ENCODE measurements around the gene DMTF1.

DMTF1 gene

GRCh38 chr7:87179180-87179579 is 26.9 kb downstream of the DMTF1 start:
- no peak overlapping the region for H3K27ac ChIP-seq (ENCODE audit: extremely low read depth, low read depth, low read length)
- peaks cover 58 to 78% of the 10 kb centered on the region in 2 experiments for H3K36me3 ChIP-seq (ENCODE audit: control insufficient read depth in 2 of 2, insufficient read depth in 1 of 2, low read length in 2 of 2)
- ChIA-PET POLR2A (no interaction called here), CTCF (no interaction called here)
- TF ChIP-seq ZSCAN18 (tag by site-specific recombination; IDR thresholded peaks at IDR 0.05) (no peak), ZNF112 (tag by site-specific recombination; IDR thresholded peaks at IDR 0.05) (no peak), ZNF561 (tag by site-specific recombination; IDR thresholded peaks at IDR 0.05; ENCODE audit: borderline replicate concordance) (no peak), ZNF292 (tag by site-specific recombination; IDR thresholded peaks at IDR 0.05; ENCODE audit: borderline replicate concordance, low read depth) (no peak), ZNF169 (tag by site-specific recombination; IDR thresholded peaks at IDR 0.05) (no peak)
- no peaks in the 10 kb centered on the region for H3K4me1 ChIP-seq (ENCODE audit: control insufficient read depth, insufficient read depth, low read length)
- no peak overlapping the region for H3K4me3 ChIP-seq (ENCODE audit: low read depth, low read length)
- H3K9me3 ChIP-seq (ENCODE audit: control insufficient read depth, insufficient read depth, low read depth, low read length): no peaks in the 10 kb centered on the region

- H3K36me3 ChIP-seq (ENCODE audit: control insufficient read depth in 2 of 2, insufficient read depth in 1 of 2, low read length in 2 of 2): peaks cover 52 to 96% of the 10 kb centered on the region in 2 experiments
- POLR2A ChIA-PET: no interaction called here
- no peaks in the 10 kb centered on the region for H3K9me3 ChIP-seq (ENCODE audit: control insufficient read depth, insufficient read depth, low read depth, low read length)
- no peak overlapping the region for H3K4me3 ChIP-seq (ENCODE audit: low read depth, low read length)
- TF ChIP-seq ZNF121 (tag by site-specific recombination; IDR thresholded peaks at IDR 0.05): peak; percentile 60; the same call in 1 of the 2 replicates
- TF ChIP-seq, protein P1, sequence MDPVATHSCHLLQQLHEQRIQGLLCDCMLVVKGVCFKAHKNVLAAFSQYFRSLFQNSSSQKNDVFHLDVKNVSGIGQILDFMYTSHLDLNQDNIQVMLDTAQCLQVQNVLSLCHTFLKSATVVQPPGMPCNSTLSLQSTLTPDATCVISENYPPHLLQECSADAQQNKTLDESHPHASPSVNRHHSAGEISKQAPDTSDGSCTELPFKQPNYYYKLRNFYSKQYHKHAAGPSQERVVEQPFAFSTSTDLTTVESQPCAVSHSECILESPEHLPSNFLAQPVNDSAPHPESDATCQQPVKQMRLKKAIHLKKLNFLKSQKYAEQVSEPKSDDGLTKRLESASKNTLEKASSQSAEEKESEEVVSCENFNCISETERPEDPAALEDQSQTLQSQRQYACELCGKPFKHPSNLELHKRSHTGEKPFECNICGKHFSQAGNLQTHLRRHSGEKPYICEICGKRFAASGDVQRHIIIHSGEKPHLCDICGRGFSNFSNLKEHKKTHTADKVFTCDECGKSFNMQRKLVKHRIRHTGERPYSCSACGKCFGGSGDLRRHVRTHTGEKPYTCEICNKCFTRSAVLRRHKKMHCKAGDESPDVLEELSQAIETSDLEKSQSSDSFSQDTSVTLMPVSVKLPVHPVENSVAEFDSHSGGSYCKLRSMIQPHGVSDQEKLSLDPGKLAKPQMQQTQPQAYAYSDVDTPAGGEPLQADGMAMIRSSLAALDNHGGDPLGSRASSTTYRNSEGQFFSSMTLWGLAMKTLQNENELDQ (tag by site-specific recombination; IDR thresholded peaks at IDR 0.05; ENCODE audit: low read depth): no peak
- no peak for TF ChIP-seq ZNF558 (tag by site-specific recombination; IDR thresholded peaks at IDR 0.05)
- TF ChIP-seq ZNF24 (tag by site-specific recombination; IDR thresholded peaks at IDR 0.05): no peak
- TF ChIP-seq ZNF138 (tag by site-specific recombination; IDR thresholded peaks at IDR 0.05; ENCODE audit: borderline replicate concordance): no peak
- TF ChIP-seq ZNF629 (tag by site-specific recombination; IDR thresholded peaks at IDR 0.05): no peak
- no peak for TF ChIP-seq SETDB1 (IDR thresholded peaks at IDR 0.05; ENCODE audit: insufficient read length, low read length)
- TF ChIP-seq, protein P2, sequence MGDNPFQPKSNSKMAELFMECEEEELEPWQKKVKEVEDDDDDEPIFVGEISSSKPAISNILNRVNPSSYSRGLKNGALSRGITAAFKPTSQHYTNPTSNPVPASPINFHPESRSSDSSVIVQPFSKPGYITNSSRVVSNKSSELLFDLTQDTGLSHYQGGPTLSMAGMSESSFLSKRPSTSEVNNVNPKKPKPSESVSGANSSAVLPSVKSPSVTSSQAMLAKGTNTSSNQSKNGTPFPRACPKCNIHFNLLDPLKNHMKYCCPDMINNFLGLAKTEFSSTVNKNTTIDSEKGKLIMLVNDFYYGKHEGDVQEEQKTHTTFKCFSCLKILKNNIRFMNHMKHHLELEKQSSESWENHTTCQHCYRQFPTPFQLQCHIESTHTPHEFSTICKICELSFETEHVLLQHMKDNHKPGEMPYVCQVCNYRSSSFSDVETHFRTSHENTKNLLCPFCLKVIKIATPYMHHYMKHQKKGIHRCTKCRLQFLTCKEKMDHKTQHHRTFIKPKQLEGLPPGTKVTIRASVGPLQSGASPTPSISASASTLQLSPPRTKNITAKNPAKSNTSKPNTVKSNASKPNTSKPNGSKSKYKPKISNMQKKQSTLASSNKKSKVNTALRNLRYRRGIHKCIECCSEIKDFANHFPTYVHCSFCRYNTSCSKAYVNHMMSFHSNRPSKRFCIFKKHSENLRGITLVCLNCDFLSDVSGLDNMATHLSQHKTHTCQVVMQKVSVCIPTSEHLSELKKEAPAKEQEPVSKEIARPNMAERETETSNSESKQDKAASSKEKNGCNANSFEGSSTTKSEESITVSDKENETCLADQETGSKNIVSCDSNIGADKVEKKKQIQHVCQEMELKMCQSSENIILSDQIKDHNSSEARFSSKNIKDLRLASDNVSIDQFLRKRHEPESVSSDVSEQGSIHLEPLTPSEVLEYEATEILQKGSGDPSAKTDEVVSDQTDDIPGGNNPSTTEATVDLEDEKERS (tag by site-specific recombination; IDR thresholded peaks at IDR 0.05): no peak
- no peaks in the 10 kb centered on the region for H3K4me1 ChIP-seq (ENCODE audit: control insufficient read depth, insufficient read depth, low read length)
- CTCF ChIA-PET: no interaction called here
- H3K27ac ChIP-seq (ENCODE audit: extremely low read depth, low read depth, low read length): no peak overlapping the region
Observed at GRCh38 chr7:87187120-87187519, 34.9 kb downstream of the DMTF1 start.

DNA sequence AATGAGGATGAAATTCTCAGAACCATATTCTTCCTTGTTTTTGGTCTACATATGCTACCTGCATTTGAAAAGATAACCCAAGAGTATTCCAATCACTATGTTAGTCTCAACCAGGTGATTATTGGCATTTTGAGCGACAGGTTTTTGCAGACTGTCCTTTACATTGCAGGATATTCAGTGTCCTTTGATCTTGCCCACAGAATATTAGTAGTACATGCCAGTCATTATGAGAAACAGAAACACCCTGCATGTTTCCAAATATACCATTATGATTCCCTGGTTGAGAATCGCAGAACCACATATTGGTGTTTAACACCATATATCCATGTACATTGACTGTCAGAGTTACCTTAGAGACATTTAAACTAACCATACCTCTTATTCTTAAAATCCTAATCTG is 36.7 kb downstream of the DMTF1 start:
- CTCF ChIA-PET: no interaction called here
- Histone ChIP-seq H3K9me3 (ENCODE audit: control insufficient read depth, insufficient read depth, low read depth, low read length) (no peaks in the 10 kb centered on the region), H3K27ac (ENCODE audit: extremely low read depth, low read depth, low read length) (no peak overlapping the region), H3K4me1 (ENCODE audit: control insufficient read depth, insufficient read depth, low read length) (no peaks in the 10 kb centered on the region), H3K36me3 (ENCODE audit: control insufficient read depth in 2 of 2, insufficient read depth in 1 of 2, low read length in 2 of 2) (peaks cover 48 to 95% of the 10 kb centered on the region in 2 experiments), H3K4me3 (ENCODE audit: low read depth, low read length) (no peak overlapping the region)
- POLR2A ChIA-PET: no interaction called here
- TF ChIP-seq, protein P3, sequence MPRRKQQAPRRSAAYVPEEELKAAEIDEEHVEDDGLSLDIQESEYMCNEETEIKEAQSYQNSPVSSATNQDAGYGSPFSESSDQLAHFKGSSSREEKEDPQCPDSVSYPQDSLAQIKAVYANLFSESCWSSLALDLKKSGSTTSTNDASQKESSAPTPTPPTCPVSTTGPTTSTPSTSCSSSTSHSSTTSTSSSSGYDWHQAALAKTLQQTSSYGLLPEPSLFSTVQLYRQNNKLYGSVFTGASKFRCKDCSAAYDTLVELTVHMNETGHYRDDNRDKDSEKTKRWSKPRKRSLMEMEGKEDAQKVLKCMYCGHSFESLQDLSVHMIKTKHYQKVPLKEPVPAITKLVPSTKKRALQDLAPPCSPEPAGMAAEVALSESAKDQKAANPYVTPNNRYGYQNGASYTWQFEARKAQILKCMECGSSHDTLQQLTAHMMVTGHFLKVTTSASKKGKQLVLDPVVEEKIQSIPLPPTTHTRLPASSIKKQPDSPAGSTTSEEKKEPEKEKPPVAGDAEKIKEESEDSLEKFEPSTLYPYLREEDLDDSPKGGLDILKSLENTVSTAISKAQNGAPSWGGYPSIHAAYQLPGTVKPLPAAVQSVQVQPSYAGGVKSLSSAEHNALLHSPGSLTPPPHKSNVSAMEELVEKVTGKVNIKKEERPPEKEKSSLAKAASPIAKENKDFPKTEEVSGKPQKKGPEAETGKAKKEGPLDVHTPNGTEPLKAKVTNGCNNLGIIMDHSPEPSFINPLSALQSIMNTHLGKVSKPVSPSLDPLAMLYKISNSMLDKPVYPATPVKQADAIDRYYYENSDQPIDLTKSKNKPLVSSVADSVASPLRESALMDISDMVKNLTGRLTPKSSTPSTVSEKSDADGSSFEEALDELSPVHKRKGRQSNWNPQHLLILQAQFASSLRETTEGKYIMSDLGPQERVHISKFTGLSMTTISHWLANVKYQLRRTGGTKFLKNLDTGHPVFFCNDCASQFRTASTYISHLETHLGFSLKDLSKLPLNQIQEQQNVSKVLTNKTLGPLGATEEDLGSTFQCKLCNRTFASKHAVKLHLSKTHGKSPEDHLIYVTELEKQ (tag by site-specific recombination; IDR thresholded peaks at IDR 0.05; ENCODE audit: borderline replicate concordance): no peak
- TF ChIP-seq SCRT2 (tag by site-specific recombination; IDR thresholded peaks at IDR 0.05): 0 out of 2 replicates have a peak, but pooled peaks have one; percentile 33

Data from HEK293 (cell line).